Cardiac muscle cell (in vitro differentiated cells and primary cell): ENCODE data around the gene RNU5D-1. TPM values are rescaled to one million over a fixed set of nuclear protein-coding genes. Genes with fewer than 3 reads are reported as not detected.

Source experiments
- DNase-seq, 2 donors: peaks; one replicate each; pipeline versions ENCODE4 v3.0.0 to v3.0.0-alpha.2; 2010 to 2017; ENCODE audit warnings: low read depth in 1 of 2, low spot score in 1 of 2
- H3K27ac ChIP-seq: fragments of 200-600 bp; sonication (generic); 2 replicates; pipeline ENCODE4 v1.5.1; 2016
- H3K27me3 ChIP-seq: fragments of 200-600 bp; sonication (generic); 2 replicates; pipeline ENCODE4 v1.6.0; 2016; ENCODE audit warnings: control low read depth
- H3K36me3 ChIP-seq: fragments of 200-600 bp; sonication (generic); 2 replicates; pipeline ENCODE4 v1.5.1; 2016; ENCODE audit warnings: control low read depth
- H3K4me1 ChIP-seq: fragments of 200-600 bp; sonication (generic); 2 replicates; pipeline ENCODE4 v1.8.1; 2017; ENCODE audit warnings: low read depth, mild to moderate bottlenecking, mixed run types
- H3K4me3 ChIP-seq: fragments of 200-600 bp; sonication (generic); 2 replicates; pipeline ENCODE4 v1.5.1; 2016; ENCODE audit warnings: mild to moderate bottlenecking
- H3K9me3 ChIP-seq: fragments of 200-600 bp; sonication (generic); 2 replicates; pipeline ENCODE4 v1.5.1; 2017; ENCODE audit warnings: low read depth, mild to moderate bottlenecking, control low read depth
- polyA plus RNA-seq: library from polyadenylated mRNA; unstranded; fragments of >200 nt; fragmentation: Nextera tagmentation; extraction: Ambion mirVana; gene quantifications from 2 replicates; pipeline ENCODE4 v1.2.1, GENCODE V29; 2016
- total RNA-seq: library from RNA; depleted of rRNA; stranded (reverse); fragments of >200 nt; gene quantifications from 2 replicates; pipeline ENCODE4 v1.2.3, GENCODE V29; 2016
- TF ChIP-seq, protein P1 (sequence below): IDR thresholded peaks from 2 replicates; pipeline ENCODE4 v1.5.1; 2012; ENCODE audit warnings: low read depth, mild to moderate bottlenecking, low read length

Gene RNU5D-1
- total and polyA plus RNA-seq, 2 experiments from 2014 or later, result not detected

DNA sequence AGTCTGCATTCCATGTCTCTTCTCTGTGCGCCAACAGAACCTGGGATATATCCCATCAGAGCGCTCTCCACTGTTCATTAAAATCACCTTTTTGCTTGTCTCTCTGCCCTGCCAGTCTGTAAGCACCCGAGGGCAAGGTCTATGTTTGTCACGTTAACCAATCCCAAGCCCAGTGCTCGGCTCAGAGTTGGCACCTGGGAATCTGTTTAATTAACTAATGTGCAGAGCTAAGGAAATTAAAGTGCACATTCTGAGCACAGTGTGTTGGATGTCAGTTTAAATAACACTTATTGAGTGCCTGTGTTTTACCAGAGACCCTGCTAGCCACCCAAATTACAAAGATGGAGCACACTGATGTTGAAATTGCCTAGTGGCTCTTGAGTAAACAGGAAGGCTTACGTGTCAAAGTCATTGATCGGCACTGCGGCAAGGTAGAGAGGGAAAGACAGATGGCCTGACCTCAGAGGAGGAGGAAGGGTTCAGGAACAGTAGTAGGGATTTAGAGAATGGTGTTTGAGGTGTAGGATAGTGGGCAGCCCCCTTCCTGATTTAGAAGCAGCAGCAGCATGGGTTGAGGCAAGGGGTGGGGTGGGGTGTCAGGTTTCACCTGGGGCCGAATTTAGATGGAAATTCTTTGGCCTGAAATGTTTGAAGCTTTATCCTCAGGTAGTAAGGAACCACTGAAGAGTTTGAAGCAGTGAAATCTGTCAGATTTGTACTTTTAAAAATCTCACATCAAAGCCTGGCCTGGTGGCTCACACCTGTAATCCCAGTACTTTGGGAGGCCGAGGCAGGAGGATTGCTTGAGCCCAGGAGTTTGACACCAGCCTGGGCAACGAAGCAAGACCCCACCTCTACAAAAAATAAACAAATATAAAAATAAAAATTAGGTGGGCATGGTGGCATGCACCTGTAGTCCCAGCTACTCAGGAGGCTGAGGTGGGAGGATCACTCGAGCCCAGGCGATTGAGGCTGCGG lies 48.8 kb downstream of the RNU5D-1 start:
- no peaks in the 10 kb centered on the region for H3K36me3 ChIP-seq
- H3K27me3 ChIP-seq, result no peaks in the 10 kb centered on the region
- H3K27ac ChIP-seq, result peak overlapping the region; percentile 22
- H3K9me3 ChIP-seq, result no peaks in the 10 kb centered on the region
- TF ChIP-seq, protein P1, sequence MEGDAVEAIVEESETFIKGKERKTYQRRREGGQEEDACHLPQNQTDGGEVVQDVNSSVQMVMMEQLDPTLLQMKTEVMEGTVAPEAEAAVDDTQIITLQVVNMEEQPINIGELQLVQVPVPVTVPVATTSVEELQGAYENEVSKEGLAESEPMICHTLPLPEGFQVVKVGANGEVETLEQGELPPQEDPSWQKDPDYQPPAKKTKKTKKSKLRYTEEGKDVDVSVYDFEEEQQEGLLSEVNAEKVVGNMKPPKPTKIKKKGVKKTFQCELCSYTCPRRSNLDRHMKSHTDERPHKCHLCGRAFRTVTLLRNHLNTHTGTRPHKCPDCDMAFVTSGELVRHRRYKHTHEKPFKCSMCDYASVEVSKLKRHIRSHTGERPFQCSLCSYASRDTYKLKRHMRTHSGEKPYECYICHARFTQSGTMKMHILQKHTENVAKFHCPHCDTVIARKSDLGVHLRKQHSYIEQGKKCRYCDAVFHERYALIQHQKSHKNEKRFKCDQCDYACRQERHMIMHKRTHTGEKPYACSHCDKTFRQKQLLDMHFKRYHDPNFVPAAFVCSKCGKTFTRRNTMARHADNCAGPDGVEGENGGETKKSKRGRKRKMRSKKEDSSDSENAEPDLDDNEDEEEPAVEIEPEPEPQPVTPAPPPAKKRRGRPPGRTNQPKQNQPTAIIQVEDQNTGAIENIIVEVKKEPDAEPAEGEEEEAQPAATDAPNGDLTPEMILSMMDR, result no peak
- peak in 1 of 2 donors; percentile 16 for DNase-seq
- peaks cover 16% of the 10 kb centered on the region for H3K4me1 ChIP-seq
- H3K4me3 ChIP-seq, result no peak overlapping the region

Other genes starting within 250 kb of the RNU5D-1 start
- 15.2 and 23.6 TPM in 2 replicates for gene TMEM53, start 56.7 kb downstream of the RNU5D-1 start, total RNA-seq
- 29.7 and 43.0 TPM in 2 replicates for gene TMEM53, start 56.7 kb downstream of the RNU5D-1 start, polyA plus RNA-seq
- 2.4 and 5.7 TPM in 2 replicates for gene ARMH1, start 56.5 kb downstream of the RNU5D-1 start, total RNA-seq
- 2.8 and 9.0 TPM in 2 replicates for gene ARMH1, start 56.5 kb downstream of the RNU5D-1 start, polyA plus RNA-seq
- gene KIF2C, start 8.7 kb upstream of the RNU5D-1 start, total RNA-seq, result 11.0 and 80.8 TPM in 2 replicates
- 10.0 and 82.5 TPM in 2 replicates for gene KIF2C, start 8.7 kb upstream of the RNU5D-1 start, polyA plus RNA-seq
- gene RPS8, start 44.4 kb upstream of the RNU5D-1 start, total RNA-seq, result 2,166 and 2,475 TPM in 2 replicates
- gene RPS8, start 44.4 kb upstream of the RNU5D-1 start, polyA plus RNA-seq, result 534 and 651 TPM in 2 replicates
- gene BEST4, start 57.0 kb upstream of the RNU5D-1 start, total RNA-seq, result 0.32 and 0.98 TPM in 2 replicates
- gene BEST4, start 57.0 kb upstream of the RNU5D-1 start, polyA plus RNA-seq, result 1.4 and 1.5 TPM in 2 replicates
- gene PLK3, start 69.2 kb upstream of the RNU5D-1 start, total RNA-seq, result 6.2 and 9.5 TPM in 2 replicates
- 6.3 and 12.4 TPM in 2 replicates for gene PLK3, start 69.2 kb upstream of the RNU5D-1 start, polyA plus RNA-seq
- 0.32 TPM in 1 of 2 replicates, not detected in the other for gene DYNLT4, start 76.2 kb upstream of the RNU5D-1 start, total RNA-seq
- 0.43 and 0.95 TPM in 2 replicates for gene DYNLT4, start 76.2 kb upstream of the RNU5D-1 start, polyA plus RNA-seq
- gene BTBD19, start 77.4 kb upstream of the RNU5D-1 start, total RNA-seq, result 1.3 and 3.4 TPM in 2 replicates
- 0.98 and 2.1 TPM in 2 replicates for gene BTBD19, start 77.4 kb upstream of the RNU5D-1 start, polyA plus RNA-seq
- gene PTCH2, start 112.1 kb upstream of the RNU5D-1 start, total RNA-seq, result 0.53 and 0.66 TPM in 2 replicates
- gene PTCH2, start 112.1 kb upstream of the RNU5D-1 start, polyA plus RNA-seq, result 0.65 and 0.97 TPM in 2 replicates